WTC11 (cell line): ENCODE measurements around the gene TCAF1. TPM values are rescaled to one million over a fixed set of nuclear protein-coding genes. Genes with fewer than 3 reads are reported as not detected.

ENCODE experiments used
- ATAC-seq: fragments of 200-7000 bp; cut with Tn5 transposase; 2 replicates; pipeline ENCODE4 v1.10.0; 2021; ENCODE audit warnings: mild to moderate bottlenecking, moderate library complexity
- CTCF ChIA-PET: fragments of 300-600 bp; sonication (Branson Sonifier 250); formaldehyde crosslinking; loops from one replicate; lab custom pipeline; 2021; ENCODE audit warnings: antibody characterized with exemption; lab: Charles Lee
- POLR2A ChIA-PET: fragments of 350-600 bp; sonication (Branson Sonifier 250); formaldehyde crosslinking; loops from one replicate; lab custom pipeline; 2021; ENCODE audit warnings: antibody characterized with exemption; lab: Charles Lee
- DNase-seq: peaks from one replicate; pipeline ENCODE4 v3.0.0; 2021; ENCODE audit warnings: low spot score
- H3K27ac Mint-ChIP-seq: 2 replicates; pipeline ENCODE4 v1.8.0; 2021; ENCODE audit warnings: mixed read lengths
- H3K27me3 Mint-ChIP-seq: 2 replicates; pipeline ENCODE4 v1.8.0; 2021; ENCODE audit warnings: low read depth, mild to moderate bottlenecking, moderate library complexity, mixed read lengths
- H3K36me3 Mint-ChIP-seq: 2 replicates; pipeline ENCODE4 v1.8.0; 2021; ENCODE audit warnings: mixed read lengths
- H3K4me1 Mint-ChIP-seq: 2 replicates; pipeline ENCODE4 v1.8.0; 2022; ENCODE audit warnings: mixed read lengths
- H3K4me3 Mint-ChIP-seq: 2 replicates; pipeline ENCODE4 v1.8.0; 2021; ENCODE audit warnings: mild to moderate bottlenecking, moderate library complexity, mixed read lengths
- H3K9me3 Mint-ChIP-seq: 2 replicates; pipeline ENCODE4 v1.8.0; 2021; ENCODE audit warnings: mixed read lengths
- ATF1 ChIP-seq: sonication (generic); formaldehyde crosslinking; IDR thresholded peaks from 2 replicates; pipeline ENCODE4 v1.8.1; 2023; ENCODE audit warnings: mild to moderate bottlenecking, moderate library complexity, missing genetic modification reagents
- ESRRA ChIP-seq: sonication (generic); formaldehyde crosslinking; IDR thresholded peaks from 2 replicates; pipeline ENCODE4 v1.8.1; 2022; ENCODE audit warnings: mild to moderate bottlenecking, missing genetic modification reagents, borderline replicate concordance
- HMGA2 ChIP-seq: fragments of 250-450 bp; sonication (Bioruptor Pico); IDR thresholded peaks from 2 replicates; pipeline ENCODE4 v1.4.0; 2021; ENCODE audit warnings: mild to moderate bottlenecking, moderate library complexity
- JAZF1 ChIP-seq: fragments of 250-450 bp; sonication (Bioruptor Pico); IDR thresholded peaks from 2 replicates; pipeline ENCODE4 v1.9.0; 2021; ENCODE audit warnings: moderate library complexity, mild to moderate bottlenecking, inconsistent platforms
- NFE2L1 ChIP-seq: sonication (generic); formaldehyde crosslinking; IDR thresholded peaks from 2 replicates; pipeline ENCODE4 v1.8.1; 2023; ENCODE audit warnings: missing genetic modification reagents
- NR3C1 ChIP-seq: sonication (generic); formaldehyde crosslinking; conservative IDR thresholded peaks from 2 replicates; pipeline ENCODE4 v1.8.1; 2023; ENCODE audit warnings: low read depth, mild to moderate bottlenecking, missing genetic modification reagents
- SMAD3 ChIP-seq: sonication (generic); formaldehyde crosslinking; IDR thresholded peaks from 2 replicates; pipeline ENCODE4 v1.8.0; 2022; ENCODE audit warnings: missing genetic modification reagents, mild to moderate bottlenecking, borderline replicate concordance
- SMAD4 ChIP-seq: sonication (generic); formaldehyde crosslinking; IDR thresholded peaks from 2 replicates; pipeline ENCODE4 v1.8.0; 2022; ENCODE audit warnings: mild to moderate bottlenecking, missing genetic modification reagents
- ZNF263 ChIP-seq: sonication (generic); formaldehyde crosslinking; IDR thresholded peaks from 2 replicates; pipeline ENCODE4 v1.8.1; 2022; ENCODE audit warnings: low read depth, mild to moderate bottlenecking, moderate library complexity, missing genetic modification reagents
- ZNF423 ChIP-seq: fragments of 250-450 bp; sonication (Bioruptor Pico); IDR thresholded peaks from 2 replicates; pipeline ENCODE4 v2.1.2; 2022; ENCODE audit warnings: mild to moderate bottlenecking, moderate library complexity
- ZNF671 ChIP-seq: fragments of 250-450 bp; sonication (Bioruptor Pico); IDR thresholded peaks from 2 replicates; pipeline ENCODE4 v1.8.0; 2021; ENCODE audit warnings: mild to moderate bottlenecking
- total RNA-seq: library from RNA; stranded (reverse); gene quantifications from 3 replicates; pipeline ENCODE4 v1.2.3, GENCODE V29; 2021
- TF ChIP-seq, protein P1 (sequence below): sonication (generic); formaldehyde crosslinking; IDR thresholded peaks from 2 replicates; pipeline ENCODE4 v1.8.1; 2022; ENCODE audit warnings: low read depth, mild to moderate bottlenecking, moderate library complexity, missing genetic modification reagents, borderline replicate concordance
- TF ChIP-seq, protein P2 (sequence below): sonication (generic); formaldehyde crosslinking; IDR thresholded peaks from 2 replicates; pipeline ENCODE4 v1.8.1; 2023; ENCODE audit warnings: mild to moderate bottlenecking, missing genetic modification reagents, moderate library complexity
- TF ChIP-seq, protein P3 (sequence below): sonication (generic); formaldehyde crosslinking; IDR thresholded peaks from 2 replicates; pipeline ENCODE4 v1.8.0; 2022; ENCODE audit warnings: mild to moderate bottlenecking, missing genetic modification reagents
- TF ChIP-seq, protein P4 (sequence below): fragments of 250-450 bp; sonication (Bioruptor Pico); conservative IDR thresholded peaks from 2 replicates; pipeline ENCODE4 v1.9.0; 2021; ENCODE audit warnings: mild to moderate bottlenecking
- TF ChIP-seq, protein P5 (sequence below): sonication (generic); formaldehyde crosslinking; IDR thresholded peaks from 2 replicates; pipeline ENCODE4 v1.8.0; 2023; ENCODE audit warnings: mild to moderate bottlenecking, missing genetic modification reagents
- TF ChIP-seq, protein P6 (sequence below): sonication (generic); formaldehyde crosslinking; IDR thresholded peaks from 2 replicates; pipeline ENCODE4 v1.8.1; 2022; ENCODE audit warnings: mild to moderate bottlenecking, moderate library complexity, missing genetic modification reagents
- TF ChIP-seq, protein P7 (sequence below): fragments of 250-450 bp; sonication (Bioruptor Pico); IDR thresholded peaks from 2 replicates; pipeline ENCODE4 v1.8.0; 2021; ENCODE audit warnings: mild to moderate bottlenecking
- TF ChIP-seq, protein P8 (sequence below): sonication (generic); formaldehyde crosslinking; IDR thresholded peaks from 2 replicates; pipeline ENCODE4 v1.8.1; 2023; ENCODE audit warnings: mild to moderate bottlenecking, missing genetic modification reagents
- TF ChIP-seq, protein P9 (sequence below): sonication (generic); formaldehyde crosslinking; conservative IDR thresholded peaks from 2 replicates; pipeline ENCODE4 v1.8.1; 2022; ENCODE audit warnings: mild to moderate bottlenecking, missing genetic modification reagents

TCAF1 gene
- total RNA-seq, 1 experiment from 2014 or later = 52.7 TPM

DNA sequence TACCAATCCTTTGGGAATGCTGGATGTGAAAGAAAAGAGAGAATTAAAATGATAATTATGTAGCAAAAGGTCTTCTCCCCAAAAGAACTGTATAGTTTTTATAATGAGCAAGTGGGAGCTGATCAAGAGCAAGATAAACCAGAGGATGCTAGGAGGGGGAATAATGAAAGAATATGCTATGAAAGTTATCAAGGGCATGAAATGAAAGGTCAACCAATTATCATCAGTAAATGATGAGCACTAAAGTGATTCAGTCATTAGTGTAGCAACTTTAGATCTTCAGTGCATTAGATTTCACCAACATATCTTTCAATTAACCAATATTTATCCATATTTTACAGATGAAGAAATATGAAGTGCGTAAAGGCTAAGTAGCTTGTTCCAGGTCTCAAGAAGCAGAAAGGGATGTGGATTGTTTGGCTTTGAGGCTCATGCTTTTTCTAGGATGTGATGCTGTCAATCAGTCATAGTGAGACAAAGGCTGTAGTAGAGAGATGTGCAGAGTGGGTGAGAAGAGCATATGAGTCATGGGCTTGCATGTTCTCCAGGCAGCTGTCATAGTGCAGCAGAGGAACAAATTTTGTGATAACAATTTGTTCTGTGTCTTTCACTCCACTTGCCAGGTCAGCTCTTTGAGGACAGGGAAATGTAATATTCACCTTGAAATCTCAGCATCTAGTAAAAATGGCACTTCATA is 27.4 kb upstream of the TCAF1 start (continued):
- TF ChIP-seq, protein P1, sequence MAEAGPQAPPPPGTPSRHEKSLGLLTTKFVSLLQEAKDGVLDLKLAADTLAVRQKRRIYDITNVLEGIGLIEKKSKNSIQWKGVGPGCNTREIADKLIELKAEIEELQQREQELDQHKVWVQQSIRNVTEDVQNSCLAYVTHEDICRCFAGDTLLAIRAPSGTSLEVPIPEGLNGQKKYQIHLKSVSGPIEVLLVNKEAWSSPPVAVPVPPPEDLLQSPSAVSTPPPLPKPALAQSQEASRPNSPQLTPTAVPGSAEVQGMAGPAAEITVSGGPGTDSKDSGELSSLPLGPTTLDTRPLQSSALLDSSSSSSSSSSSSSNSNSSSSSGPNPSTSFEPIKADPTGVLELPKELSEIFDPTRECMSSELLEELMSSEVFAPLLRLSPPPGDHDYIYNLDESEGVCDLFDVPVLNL (CRISPR knock-in tag) = no peak
- TF ChIP-seq, protein P2, sequence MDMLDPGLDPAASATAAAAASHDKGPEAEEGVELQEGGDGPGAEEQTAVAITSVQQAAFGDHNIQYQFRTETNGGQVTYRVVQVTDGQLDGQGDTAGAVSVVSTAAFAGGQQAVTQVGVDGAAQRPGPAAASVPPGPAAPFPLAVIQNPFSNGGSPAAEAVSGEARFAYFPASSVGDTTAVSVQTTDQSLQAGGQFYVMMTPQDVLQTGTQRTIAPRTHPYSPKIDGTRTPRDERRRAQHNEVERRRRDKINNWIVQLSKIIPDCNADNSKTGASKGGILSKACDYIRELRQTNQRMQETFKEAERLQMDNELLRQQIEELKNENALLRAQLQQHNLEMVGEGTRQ (CRISPR knock-in tag) = no peak
- TF ChIP-seq, all 79 proteins: peak for 0

DNA sequence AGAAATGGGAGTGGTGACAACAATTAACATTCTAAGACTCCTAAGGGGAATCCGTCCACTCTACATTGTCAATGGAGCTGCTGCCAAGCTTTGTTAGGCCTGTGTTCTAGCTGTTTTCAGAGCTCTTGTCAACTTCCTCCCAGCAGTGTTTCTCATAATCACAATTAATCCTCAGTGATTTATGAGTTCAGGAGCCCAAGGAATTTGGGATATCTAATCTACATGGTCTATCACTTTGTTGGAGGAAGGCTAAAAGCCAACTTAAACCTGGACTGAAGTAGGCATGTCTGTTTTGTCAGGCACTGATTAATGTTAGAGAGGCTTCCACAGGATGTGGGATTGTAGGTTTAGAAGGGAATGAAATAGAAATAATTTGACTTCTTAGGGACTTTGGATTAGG is 22.9 kb upstream of the TCAF1 start:
- ChIA-PET POLR2A (no interaction called here), CTCF (interaction anchor here (1.0 kb wide), 1 partner anchor 23 kb away, joined by 3 read pairs; the partner anchor contains the start of gene TCAF1)
- Mint-ChIP-seq H3K27me3 (no peaks in the 10 kb centered on the region), H3K27ac (no peak overlapping the region), H3K9me3 (no peaks in the 10 kb centered on the region), H3K4me3 (no peak overlapping the region), H3K36me3 (no peaks in the 10 kb centered on the region), H3K4me1 (no peaks in the 10 kb centered on the region)
- ATAC-seq = peak; percentile 39
- DNase-seq = no peak
- TF ChIP-seq SMAD3 (CRISPR knock-in tag) (no peak), NFE2L1 (no peak), ATF1 (CRISPR knock-in tag) (no peak), ESRRA (no peak), HMGA2 (CRISPR knock-in tag) (no peak), ZNF671 (CRISPR knock-in tag) (no peak), ZNF263 (CRISPR knock-in tag) (no peak), JAZF1 (CRISPR knock-in tag) (no peak), SMAD4 (CRISPR knock-in tag) (no peak), NR3C1 (no peak), ZNF423 (no peak)
- TF ChIP-seq, protein P3, sequence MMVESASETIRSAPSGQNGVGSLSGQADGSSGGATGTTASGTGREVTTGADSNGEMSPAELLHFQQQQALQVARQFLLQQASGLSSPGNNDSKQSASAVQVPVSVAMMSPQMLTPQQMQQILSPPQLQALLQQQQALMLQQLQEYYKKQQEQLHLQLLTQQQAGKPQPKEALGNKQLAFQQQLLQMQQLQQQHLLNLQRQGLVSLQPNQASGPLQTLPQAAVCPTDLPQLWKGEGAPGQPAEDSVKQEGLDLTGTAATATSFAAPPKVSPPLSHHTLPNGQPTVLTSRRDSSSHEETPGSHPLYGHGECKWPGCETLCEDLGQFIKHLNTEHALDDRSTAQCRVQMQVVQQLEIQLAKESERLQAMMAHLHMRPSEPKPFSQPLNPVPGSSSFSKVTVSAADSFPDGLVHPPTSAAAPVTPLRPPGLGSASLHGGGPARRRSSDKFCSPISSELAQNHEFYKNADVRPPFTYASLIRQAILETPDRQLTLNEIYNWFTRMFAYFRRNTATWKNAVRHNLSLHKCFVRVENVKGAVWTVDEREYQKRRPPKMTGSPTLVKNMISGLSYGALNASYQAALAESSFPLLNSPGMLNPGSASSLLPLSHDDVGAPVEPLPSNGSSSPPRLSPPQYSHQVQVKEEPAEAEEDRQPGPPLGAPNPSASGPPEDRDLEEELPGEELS (CRISPR knock-in tag) = no peak
- TF ChIP-seq, protein P4, sequence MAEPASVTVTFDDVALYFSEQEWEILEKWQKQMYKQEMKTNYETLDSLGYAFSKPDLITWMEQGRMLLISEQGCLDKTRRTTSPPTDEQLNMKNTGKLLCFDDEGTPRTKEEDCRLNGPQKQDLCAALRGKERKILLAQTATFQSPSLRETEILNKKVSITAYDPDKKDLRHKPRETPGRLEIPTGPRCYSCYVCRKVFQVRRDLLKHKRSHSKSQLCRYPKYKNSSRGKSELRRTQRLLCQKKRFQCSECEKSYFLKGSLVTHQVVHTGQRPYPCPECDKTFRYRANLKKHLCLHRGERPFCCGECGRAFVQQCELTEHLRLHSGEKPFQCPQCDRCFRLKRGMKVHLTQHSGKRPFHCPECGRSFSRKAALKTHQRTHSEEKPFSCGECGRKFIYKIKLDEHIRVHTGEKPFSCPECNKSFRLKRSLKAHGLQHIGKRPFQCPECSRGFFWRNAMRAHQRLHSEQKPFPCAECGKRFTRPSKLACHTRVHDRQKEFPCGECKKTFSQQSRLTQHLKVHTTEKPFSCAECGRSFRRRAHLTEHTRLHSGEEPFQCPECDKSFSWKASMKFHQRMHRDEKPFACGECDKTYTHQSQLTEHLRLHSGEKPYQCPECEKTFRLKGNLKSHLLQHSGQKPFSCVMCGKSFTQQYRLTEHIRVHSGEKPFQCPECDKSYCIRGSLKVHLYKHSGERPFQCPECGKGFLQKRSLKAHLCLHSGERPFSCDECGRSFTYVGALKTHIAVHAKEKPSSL = no peak
- TF ChIP-seq, protein P5, sequence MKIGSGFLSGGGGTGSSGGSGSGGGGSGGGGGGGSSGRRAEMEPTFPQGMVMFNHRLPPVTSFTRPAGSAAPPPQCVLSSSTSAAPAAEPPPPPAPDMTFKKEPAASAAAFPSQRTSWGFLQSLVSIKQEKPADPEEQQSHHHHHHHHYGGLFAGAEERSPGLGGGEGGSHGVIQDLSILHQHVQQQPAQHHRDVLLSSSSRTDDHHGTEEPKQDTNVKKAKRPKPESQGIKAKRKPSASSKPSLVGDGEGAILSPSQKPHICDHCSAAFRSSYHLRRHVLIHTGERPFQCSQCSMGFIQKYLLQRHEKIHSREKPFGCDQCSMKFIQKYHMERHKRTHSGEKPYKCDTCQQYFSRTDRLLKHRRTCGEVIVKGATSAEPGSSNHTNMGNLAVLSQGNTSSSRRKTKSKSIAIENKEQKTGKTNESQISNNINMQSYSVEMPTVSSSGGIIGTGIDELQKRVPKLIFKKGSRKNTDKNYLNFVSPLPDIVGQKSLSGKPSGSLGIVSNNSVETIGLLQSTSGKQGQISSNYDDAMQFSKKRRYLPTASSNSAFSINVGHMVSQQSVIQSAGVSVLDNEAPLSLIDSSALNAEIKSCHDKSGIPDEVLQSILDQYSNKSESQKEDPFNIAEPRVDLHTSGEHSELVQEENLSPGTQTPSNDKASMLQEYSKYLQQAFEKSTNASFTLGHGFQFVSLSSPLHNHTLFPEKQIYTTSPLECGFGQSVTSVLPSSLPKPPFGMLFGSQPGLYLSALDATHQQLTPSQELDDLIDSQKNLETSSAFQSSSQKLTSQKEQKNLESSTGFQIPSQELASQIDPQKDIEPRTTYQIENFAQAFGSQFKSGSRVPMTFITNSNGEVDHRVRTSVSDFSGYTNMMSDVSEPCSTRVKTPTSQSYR = no peak
- TF ChIP-seq, protein P6, sequence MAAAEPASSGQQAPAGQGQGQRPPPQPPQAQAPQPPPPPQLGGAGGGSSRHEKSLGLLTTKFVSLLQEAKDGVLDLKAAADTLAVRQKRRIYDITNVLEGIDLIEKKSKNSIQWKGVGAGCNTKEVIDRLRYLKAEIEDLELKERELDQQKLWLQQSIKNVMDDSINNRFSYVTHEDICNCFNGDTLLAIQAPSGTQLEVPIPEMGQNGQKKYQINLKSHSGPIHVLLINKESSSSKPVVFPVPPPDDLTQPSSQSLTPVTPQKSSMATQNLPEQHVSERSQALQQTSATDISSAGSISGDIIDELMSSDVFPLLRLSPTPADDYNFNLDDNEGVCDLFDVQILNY = no peak
- TF ChIP-seq, protein P7, sequence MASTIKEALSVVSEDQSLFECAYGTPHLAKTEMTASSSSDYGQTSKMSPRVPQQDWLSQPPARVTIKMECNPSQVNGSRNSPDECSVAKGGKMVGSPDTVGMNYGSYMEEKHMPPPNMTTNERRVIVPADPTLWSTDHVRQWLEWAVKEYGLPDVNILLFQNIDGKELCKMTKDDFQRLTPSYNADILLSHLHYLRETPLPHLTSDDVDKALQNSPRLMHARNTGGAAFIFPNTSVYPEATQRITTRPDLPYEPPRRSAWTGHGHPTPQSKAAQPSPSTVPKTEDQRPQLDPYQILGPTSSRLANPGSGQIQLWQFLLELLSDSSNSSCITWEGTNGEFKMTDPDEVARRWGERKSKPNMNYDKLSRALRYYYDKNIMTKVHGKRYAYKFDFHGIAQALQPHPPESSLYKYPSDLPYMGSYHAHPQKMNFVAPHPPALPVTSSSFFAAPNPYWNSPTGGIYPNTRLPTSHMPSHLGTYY (CRISPR knock-in tag) = no peak
- TF ChIP-seq, protein P8, sequence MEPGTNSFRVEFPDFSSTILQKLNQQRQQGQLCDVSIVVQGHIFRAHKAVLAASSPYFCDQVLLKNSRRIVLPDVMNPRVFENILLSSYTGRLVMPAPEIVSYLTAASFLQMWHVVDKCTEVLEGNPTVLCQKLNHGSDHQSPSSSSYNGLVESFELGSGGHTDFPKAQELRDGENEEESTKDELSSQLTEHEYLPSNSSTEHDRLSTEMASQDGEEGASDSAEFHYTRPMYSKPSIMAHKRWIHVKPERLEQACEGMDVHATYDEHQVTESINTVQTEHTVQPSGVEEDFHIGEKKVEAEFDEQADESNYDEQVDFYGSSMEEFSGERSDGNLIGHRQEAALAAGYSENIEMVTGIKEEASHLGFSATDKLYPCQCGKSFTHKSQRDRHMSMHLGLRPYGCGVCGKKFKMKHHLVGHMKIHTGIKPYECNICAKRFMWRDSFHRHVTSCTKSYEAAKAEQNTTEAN (CRISPR knock-in tag) = no peak
- TF ChIP-seq, protein P9, sequence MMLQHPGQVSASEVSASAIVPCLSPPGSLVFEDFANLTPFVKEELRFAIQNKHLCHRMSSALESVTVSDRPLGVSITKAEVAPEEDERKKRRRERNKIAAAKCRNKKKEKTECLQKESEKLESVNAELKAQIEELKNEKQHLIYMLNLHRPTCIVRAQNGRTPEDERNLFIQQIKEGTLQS = no peak
